ENCODE results near the gene ZDHHC24.
"Not testable (repeated sequence)": the region's sequence is repeated elsewhere in the genome, so short reads cannot be mapped to it uniquely, and the experiment has no call there.

ZDHHC24 gene

DNA sequence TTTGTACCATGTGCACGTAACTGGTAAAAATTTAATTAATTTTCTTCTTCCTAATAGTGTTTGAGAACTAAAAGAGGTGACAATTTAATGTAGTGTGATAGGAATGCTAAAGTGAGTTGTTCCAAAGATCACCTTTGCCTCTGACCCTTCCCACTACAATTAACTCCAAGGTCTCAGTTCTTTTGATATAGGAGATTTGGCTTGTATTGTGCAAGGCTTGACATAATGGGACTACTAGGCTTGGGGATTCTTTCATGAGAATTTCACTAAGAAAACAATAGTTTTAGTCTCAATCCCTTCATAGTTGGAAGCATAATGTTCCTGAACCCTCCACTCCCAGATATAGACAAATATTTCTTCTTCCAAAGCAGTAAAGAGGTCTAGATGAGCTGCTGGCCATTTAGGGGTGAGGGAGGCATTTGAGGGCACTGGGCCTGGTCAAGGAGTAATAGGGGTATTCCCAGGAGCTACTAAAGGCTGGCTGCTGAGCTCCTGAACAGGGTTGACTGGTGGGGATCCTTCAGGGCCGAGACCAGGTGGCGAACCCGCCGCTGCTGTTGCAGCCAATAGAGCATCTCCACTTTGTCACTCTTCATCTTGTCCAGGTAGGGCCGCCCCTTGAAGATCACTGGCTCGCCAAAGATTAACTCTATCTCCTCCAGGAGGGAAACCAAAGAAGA lies 44.3 kb upstream of the ZDHHC24 start:
- no peak for DNase-seq (ENCODE audit: low read depth in 2 of 2)
- H3K4me3 ChIP-seq (replicated peaks in 1 of 2; ENCODE audit: low read depth in 2 of 2, low read length in 2 of 2) = no peak overlapping the region
- TF ChIP-seq, protein P1, sequence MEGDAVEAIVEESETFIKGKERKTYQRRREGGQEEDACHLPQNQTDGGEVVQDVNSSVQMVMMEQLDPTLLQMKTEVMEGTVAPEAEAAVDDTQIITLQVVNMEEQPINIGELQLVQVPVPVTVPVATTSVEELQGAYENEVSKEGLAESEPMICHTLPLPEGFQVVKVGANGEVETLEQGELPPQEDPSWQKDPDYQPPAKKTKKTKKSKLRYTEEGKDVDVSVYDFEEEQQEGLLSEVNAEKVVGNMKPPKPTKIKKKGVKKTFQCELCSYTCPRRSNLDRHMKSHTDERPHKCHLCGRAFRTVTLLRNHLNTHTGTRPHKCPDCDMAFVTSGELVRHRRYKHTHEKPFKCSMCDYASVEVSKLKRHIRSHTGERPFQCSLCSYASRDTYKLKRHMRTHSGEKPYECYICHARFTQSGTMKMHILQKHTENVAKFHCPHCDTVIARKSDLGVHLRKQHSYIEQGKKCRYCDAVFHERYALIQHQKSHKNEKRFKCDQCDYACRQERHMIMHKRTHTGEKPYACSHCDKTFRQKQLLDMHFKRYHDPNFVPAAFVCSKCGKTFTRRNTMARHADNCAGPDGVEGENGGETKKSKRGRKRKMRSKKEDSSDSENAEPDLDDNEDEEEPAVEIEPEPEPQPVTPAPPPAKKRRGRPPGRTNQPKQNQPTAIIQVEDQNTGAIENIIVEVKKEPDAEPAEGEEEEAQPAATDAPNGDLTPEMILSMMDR (IDR thresholded peaks at IDR 0.05; ENCODE audit: low read depth, low read length) = no peak

DNA sequence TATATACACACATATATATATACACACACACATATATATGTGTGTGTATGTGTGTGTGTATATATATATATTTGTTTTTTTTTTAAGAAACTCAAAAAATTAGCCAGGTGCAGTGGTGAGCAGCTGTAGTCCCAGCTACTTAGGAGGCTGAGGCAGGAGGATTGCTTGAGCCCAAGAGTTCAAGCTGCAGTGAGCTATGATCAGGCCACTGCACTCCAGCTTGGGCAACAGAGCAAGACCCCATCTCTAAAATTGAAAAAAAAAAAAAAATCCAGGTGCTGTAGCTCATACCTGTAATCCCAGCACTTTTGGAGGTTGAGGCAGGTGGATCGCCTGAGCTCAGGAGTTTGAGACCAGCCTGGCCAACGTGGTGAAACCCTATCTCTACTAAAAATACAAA lies 43.5 kb upstream of the ZDHHC24 start:
- H3K4me3 ChIP-seq (replicated peaks in 1 of 2; ENCODE audit: low read depth in 2 of 2, low read length in 2 of 2); DNase-seq (ENCODE audit: low read depth in 2 of 2): not testable (repeated sequence)

DNA sequence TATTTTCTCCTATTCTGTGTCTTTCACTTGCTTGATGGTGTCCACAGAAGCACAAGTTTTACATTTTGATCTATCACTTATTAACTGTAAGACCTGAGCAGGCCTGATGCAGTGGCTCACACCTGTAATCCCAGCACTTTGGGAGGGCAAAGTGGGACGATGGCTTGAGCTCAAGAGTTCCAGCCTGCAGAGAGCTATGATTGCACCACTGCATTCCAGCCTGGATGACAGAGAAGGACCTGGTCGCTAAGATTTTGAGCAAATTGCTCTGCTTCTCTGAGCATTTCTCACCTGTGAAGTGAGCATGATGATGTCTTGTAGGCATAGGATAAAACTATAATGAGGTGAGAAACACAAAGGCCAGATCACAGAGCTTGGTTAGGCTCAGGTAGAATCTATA lies 40.3 kb upstream of the ZDHHC24 start:
- TF ChIP-seq, protein P1 (IDR thresholded peaks at IDR 0.05; ENCODE audit: low read depth, low read length) = no peak
- no peak for DNase-seq (ENCODE audit: low read depth in 2 of 2)
- no peak overlapping the region for H3K4me3 ChIP-seq (replicated peaks in 1 of 2; ENCODE audit: low read depth in 2 of 2, low read length in 2 of 2)

DNA sequence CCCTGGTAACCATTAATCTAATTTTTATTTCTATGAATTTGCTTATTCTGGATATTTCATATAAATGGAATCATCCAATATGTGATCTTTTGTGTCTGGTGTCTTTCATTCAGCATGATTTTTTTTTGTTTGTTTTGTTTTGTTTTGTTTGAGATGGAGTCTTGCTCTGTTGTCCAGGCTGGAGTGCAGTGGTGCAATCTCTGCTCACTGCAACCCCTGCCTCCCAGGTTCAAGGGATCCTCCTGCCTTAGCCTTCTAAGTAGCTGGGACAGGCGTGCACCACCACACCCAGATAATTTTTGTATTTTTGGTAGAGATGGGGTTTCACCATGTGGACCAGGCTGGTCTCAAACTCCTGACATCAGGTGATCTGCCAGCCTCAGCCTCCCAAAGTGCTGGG lies 39.6 kb upstream of the ZDHHC24 start:
- not testable (repeated sequence) for H3K4me3 ChIP-seq (replicated peaks in 1 of 2; ENCODE audit: low read depth in 2 of 2, low read length in 2 of 2); DNase-seq (ENCODE audit: low read depth in 2 of 2)

DNA sequence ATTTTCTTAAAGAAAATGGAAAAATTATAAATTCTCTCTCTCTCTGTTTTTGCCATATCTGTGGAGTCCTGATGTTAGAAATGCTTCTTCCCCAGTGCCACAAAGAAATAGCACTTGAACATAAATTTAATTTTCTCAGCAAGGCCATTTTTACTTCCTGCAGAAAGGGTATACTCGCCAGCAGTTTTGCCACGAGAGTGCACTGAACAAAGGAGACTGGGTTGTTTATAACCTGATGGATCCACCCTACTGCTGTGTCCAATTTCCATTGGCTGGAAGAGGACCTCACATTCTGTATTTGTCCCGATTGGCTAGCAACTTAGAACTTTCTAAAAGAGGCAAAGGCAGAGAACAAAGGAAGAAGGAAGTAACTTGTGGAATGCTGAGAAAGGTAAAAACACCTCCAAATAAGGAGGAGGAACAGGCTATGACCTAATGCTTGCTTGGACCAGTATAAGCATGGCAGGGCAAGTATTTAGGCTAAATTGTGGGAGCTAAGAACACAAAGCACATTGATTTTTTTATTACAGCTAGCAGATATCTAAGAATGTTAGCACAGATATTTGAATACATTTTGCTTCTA lies 36.8 kb upstream of the ZDHHC24 start:
- DNase-seq (ENCODE audit: low read depth in 2 of 2); H3K4me3 ChIP-seq (replicated peaks in 1 of 2; ENCODE audit: low read depth in 2 of 2, low read length in 2 of 2): not testable (repeated sequence)

DNA sequence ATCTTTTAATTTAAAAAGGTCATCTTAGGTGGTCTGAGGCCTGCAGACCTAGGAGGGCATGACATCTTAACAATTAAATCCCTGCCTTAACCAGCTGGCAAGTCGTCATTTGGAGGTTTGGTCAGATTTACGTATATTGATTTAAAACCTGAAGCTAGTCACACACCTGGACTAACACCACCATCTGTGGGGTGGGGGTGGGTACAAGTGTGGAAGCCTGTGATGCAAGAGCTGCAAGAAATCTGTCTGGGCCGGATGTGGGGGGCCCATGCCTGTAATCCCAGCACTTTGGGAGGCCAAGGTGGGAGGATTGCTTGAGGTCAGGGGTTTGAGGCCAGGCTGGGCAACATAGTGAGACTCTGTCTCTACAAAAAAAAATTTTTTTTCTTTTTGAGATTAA lies 35.4 kb upstream of the ZDHHC24 start:
- DNase-seq (ENCODE audit: low read depth in 2 of 2) = no peak
- TF ChIP-seq, protein P1 (IDR thresholded peaks at IDR 0.05; ENCODE audit: low read depth, low read length) = no peak
- H3K4me3 ChIP-seq (replicated peaks in 1 of 2; ENCODE audit: low read depth in 2 of 2, low read length in 2 of 2) = no peak overlapping the region

DNA sequence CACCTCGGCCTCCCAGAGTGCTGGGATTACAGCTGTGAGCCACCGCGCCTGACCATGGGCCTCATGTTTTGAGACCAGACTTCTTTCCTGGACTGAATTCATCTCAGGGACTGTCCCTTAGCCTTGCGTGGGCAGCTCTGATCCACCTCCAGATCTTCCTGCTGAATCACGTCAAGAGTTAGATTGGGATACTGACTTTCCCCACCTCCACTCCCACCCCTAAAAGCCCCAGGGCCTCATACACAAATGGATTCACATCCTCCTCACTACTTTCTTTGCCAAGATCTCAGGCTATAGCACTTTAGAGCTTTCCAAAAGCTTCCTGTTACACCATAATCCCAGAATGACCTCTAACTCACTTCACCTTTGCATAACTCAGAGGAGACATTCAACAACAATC lies 35.0 kb upstream of the ZDHHC24 start:
- H3K4me3 ChIP-seq (replicated peaks in 1 of 2; ENCODE audit: low read depth in 2 of 2, low read length in 2 of 2) = no peak overlapping the region
- peak; percentile 54 to 77 for DNase-seq (ENCODE audit: low read depth in 2 of 2)
- TF ChIP-seq, protein P1 (IDR thresholded peaks at IDR 0.05; ENCODE audit: low read depth, low read length) = no peak

DNA sequence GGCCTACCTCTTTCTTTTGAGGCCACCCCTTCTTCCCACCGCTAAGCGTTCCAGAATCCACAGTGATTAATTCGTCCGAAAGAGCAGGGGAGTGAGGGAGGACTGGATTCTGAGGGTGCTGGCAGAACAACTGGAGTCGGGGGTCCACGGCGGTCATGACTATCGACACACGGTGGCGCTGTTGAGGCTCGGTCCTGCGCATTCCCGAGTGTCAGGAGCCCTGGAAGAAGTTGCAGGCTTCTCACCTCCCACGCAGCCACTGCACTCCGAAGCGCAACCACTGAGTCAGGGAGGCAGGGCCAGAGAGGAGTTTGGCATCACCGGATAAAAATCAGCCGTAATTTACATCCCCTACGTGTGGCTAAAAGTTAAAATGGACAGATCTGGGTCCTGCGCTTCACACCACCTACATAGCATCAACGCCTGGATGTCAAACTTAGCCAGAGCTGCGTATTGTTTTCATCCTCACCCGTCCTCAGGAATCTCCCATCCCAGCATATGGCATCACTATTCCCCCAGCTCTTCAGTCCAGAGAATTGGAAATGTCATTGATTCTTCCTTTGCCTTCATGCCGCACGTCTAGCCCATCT lies 33.3 kb upstream of the ZDHHC24 start:
- TF ChIP-seq, protein P1 (IDR thresholded peaks at IDR 0.05; ENCODE audit: low read depth, low read length) = peak; percentile 84
- peak; percentile 79 to 83 for DNase-seq (ENCODE audit: low read depth in 2 of 2)
- no peak overlapping the region for H3K4me3 ChIP-seq (replicated peaks in 1 of 2; ENCODE audit: low read depth in 2 of 2, low read length in 2 of 2)
